ENCODE results near the gene RPS16. TPM values are rescaled to one million over a fixed set of nuclear protein-coding genes. Genes with fewer than 3 reads are reported as not detected.
"Not testable (repeated sequence)": the region's sequence is repeated elsewhere in the genome, so short reads cannot be mapped to it uniquely, and the experiment has no call there.

The RPS16 gene
- total and polyA plus RNA-seq, 2 donors (not counting 1 experiment from before 2014, with no cell fraction given): 3,910 to 6,448 TPM

- Histone ChIP-seq H3K4me2 (replicated peaks; ENCODE audit: low read depth, low read length, poor library complexity, severe bottlenecking) (peak within 1 kb of the TSS; percentile 89), H2AFZ (ENCODE audit: insufficient read depth, low read depth, low read length, poor library complexity, severe bottlenecking) (peak within 1 kb of the TSS; percentile 91), H3K9me3 (ENCODE audit: control extremely low read depth in 1 of 3, control insufficient read depth in 2 of 3, insufficient read depth in 1 of 3, low read length in 2 of 3) (no peaks in the 10 kb centered on the region), H3K4me1 (ENCODE audit: control insufficient read depth in 2 of 2, insufficient read depth in 2 of 2, low read length in 2 of 2) (peaks cover 14 to 21% of the 10 kb centered on the region in 2 donors), H3K4me3 (ENCODE audit: control extremely low read depth in 1 of 5, extremely low read depth in 1 of 5, insufficient read depth in 1 of 5, low read depth in 2 of 5, low read length in 4 of 5) (peak within 1 kb of the TSS; percentile 65 to 95 (median 89)), H4K20me1 (ENCODE audit: control insufficient read depth, insufficient read depth, low read length, poor library complexity, severe bottlenecking) (no peaks in the 10 kb centered on the region), H3K36me3 (replicated peaks in 1 of 2; ENCODE audit: control extremely low read depth in 1 of 2, control insufficient read depth in 1 of 2, extremely low read depth in 1 of 2, insufficient read depth in 2 of 2, low read length in 1 of 2) (peaks cover 4 to 17% of the 10 kb centered on the region in 2 experiments), H3K27ac (ENCODE audit: low read length in 2 of 2) (peak within 1 kb of the TSS; percentile 67 to 84), H3K79me2 (ENCODE audit: control insufficient read depth, insufficient read depth, low read length) (peaks cover 24% of the 10 kb centered on the region), H3K27me3 (replicated peaks in 1 of 4; ENCODE audit: control extremely low read depth in 1 of 4, control insufficient read depth in 3 of 4, insufficient read depth in 4 of 4, low read length in 3 of 4) (no peaks in the 10 kb centered on the region), H3K9ac (ENCODE audit: low read length) (peak within 1 kb of the TSS; percentile 93)
- intact Hi-C loops (cut with micrococcal nuclease): loop anchor here (1.0 to 2.0 kb wide), 4 partner anchors 18 to 68 kb away; partner anchors contain the start of genes DLL3, PLEKHG2 and SUPT5H
- Mint-ChIP-seq H3K9me3 (ENCODE audit: insufficient read depth) (no peaks in the 10 kb centered on the region), H3K27ac (peak within 1 kb of the TSS; percentile 94), H3K27me3 (no peaks in the 10 kb centered on the region), H3K4me1 (peaks cover 25% of the 10 kb centered on the region), H3K4me3 (peak within 1 kb of the TSS; percentile 96)
- DNase-seq (peak; percentile 95), ATAC-seq (ENCODE audit: low read depth) (peak; percentile 99)
- ChIA-PET CTCF (no interaction called here), POLR2A (interaction anchor here (0.6 to 1.2 kb wide), 6 partner anchors 35 to 718 kb away, joined by 3 to 8 read pairs (median 4); partner anchors contain the start of genes RPS16, SAMD4B and SUPT5H)
- TF ChIP-seq EZH2 (IDR thresholded peaks at IDR 0.05; ENCODE audit: borderline replicate concordance, insufficient read depth, low read depth, low read length, poor library complexity, severe bottlenecking): no peak
- under 1% methylated on average over 55 of the region's 62 CpGs for WGBS (ENCODE audit: insufficient coverage)
Observed at GRCh38 chr19:39480337-39481228, 44.8 kb upstream of the RPS16 start, which contains the start of gene TIMM50. TIMM50 (plus strand) TSS chr19:39480838; CDS start chr19:39480854, 16 bp downstream.

GRCh38 chr19:39479916-39480315 is 44.2 kb upstream of the RPS16 start:
- peaks cover 20% of the 10 kb centered on the region for H3K79me2 ChIP-seq (ENCODE audit: control insufficient read depth, insufficient read depth, low read length)
- ChIA-PET POLR2A (interaction anchor here (1.2 kb wide), 2 partner anchors 35 to 44 kb away, joined by 5 to 8 read pairs; partner anchors contain the start of genes RPS16 and SUPT5H), CTCF (no interaction called here)
- H3K4me2 ChIP-seq (replicated peaks; ENCODE audit: low read depth, low read length, poor library complexity, severe bottlenecking): peak overlapping the region; percentile 89
- peak overlapping the region; percentile 91 for H2AFZ ChIP-seq (ENCODE audit: insufficient read depth, low read depth, low read length, poor library complexity, severe bottlenecking)
- Mint-ChIP-seq H3K4me3 (peak overlapping the region; percentile 96), H3K9me3 (ENCODE audit: insufficient read depth) (no peaks in the 10 kb centered on the region), H3K27ac (peak overlapping the region; percentile 94), H3K4me1 (peaks cover 25% of the 10 kb centered on the region), H3K27me3 (no peaks in the 10 kb centered on the region)
- no peak for ATAC-seq (ENCODE audit: low read depth)
- no peaks in the 10 kb centered on the region for H3K9me3 ChIP-seq (ENCODE audit: control extremely low read depth in 1 of 3, control insufficient read depth in 2 of 3, insufficient read depth in 1 of 3, low read length in 2 of 3)
- WGBS (ENCODE audit: insufficient coverage): no CpG with 5 or more reads among the region's 10 CpGs
- H3K4me1 ChIP-seq (ENCODE audit: control insufficient read depth in 2 of 2, insufficient read depth in 2 of 2, low read length in 2 of 2): peaks cover 14 to 21% of the 10 kb centered on the region in 2 donors
- intact Hi-C loops (cut with micrococcal nuclease): loop anchor here (1.0 to 2.0 kb wide), 4 partner anchors 19 to 68 kb away; partner anchors contain the start of genes DLL3, PLEKHG2 and SUPT5H
- peaks cover 2 to 12% of the 10 kb centered on the region in 2 experiments for H3K36me3 ChIP-seq (replicated peaks in 1 of 2; ENCODE audit: control extremely low read depth in 1 of 2, control insufficient read depth in 1 of 2, extremely low read depth in 1 of 2, insufficient read depth in 2 of 2, low read length in 1 of 2)
- H3K27me3 ChIP-seq (replicated peaks in 1 of 4; ENCODE audit: control extremely low read depth in 1 of 4, control insufficient read depth in 3 of 4, insufficient read depth in 4 of 4, low read length in 3 of 4): no peaks in the 10 kb centered on the region
- peak overlapping the region; percentile 93 for H3K9ac ChIP-seq (ENCODE audit: low read length)
- no peaks in the 10 kb centered on the region for H4K20me1 ChIP-seq (ENCODE audit: control insufficient read depth, insufficient read depth, low read length, poor library complexity, severe bottlenecking)
- no peak for TF ChIP-seq EZH2 (IDR thresholded peaks at IDR 0.05; ENCODE audit: borderline replicate concordance, insufficient read depth, low read depth, low read length, poor library complexity, severe bottlenecking)
- no peak for TF ChIP-seq CTCF (IDR thresholded peaks at IDR 0.05)
- H3K4me3 ChIP-seq (ENCODE audit: control extremely low read depth in 1 of 5, extremely low read depth in 1 of 5, insufficient read depth in 1 of 5, low read depth in 2 of 5, low read length in 4 of 5): peak overlapping the region; percentile 65 to 95 (median 89)
- peak overlapping the region in 1 of 2 donors; percentile 84 for H3K27ac ChIP-seq (ENCODE audit: low read length in 2 of 2)
- no peak for DNase-seq

- H3K4me3 ChIP-seq (ENCODE audit: control extremely low read depth in 1 of 5, extremely low read depth in 1 of 5, insufficient read depth in 1 of 5, low read depth in 2 of 5, low read length in 4 of 5); CTCF ChIA-PET; H3K9me3 ChIP-seq (ENCODE audit: control extremely low read depth in 1 of 3, control insufficient read depth in 2 of 3, insufficient read depth in 1 of 3, low read length in 2 of 3); POLR2A ChIA-PET; H2AFZ ChIP-seq (ENCODE audit: insufficient read depth, low read depth, low read length, poor library complexity, severe bottlenecking); H3K9ac ChIP-seq (ENCODE audit: low read length); H3K27me3 Mint-ChIP-seq; H4K20me1 ChIP-seq (ENCODE audit: control insufficient read depth, insufficient read depth, low read length, poor library complexity, severe bottlenecking); H3K4me2 ChIP-seq (replicated peaks; ENCODE audit: low read depth, low read length, poor library complexity, severe bottlenecking); DNase-seq; H3K9me3 Mint-ChIP-seq (ENCODE audit: insufficient read depth); H3K27me3 ChIP-seq (replicated peaks in 1 of 4; ENCODE audit: control extremely low read depth in 1 of 4, control insufficient read depth in 3 of 4, insufficient read depth in 4 of 4, low read length in 3 of 4); ATAC-seq (ENCODE audit: low read depth); intact Hi-C loops (cut with micrococcal nuclease); H3K27ac ChIP-seq (ENCODE audit: low read length in 2 of 2): not testable (repeated sequence)
- WGBS (ENCODE audit: insufficient coverage): 96% methylated on average over 6 of the region's 11 CpGs
- Mint-ChIP-seq H3K4me3 (peak overlapping the region; percentile 96), H3K27ac (peak overlapping the region; percentile 94), H3K4me1 (peaks cover 25% of the 10 kb centered on the region)
- peaks cover 14 to 21% of the 10 kb centered on the region in 2 donors for H3K4me1 ChIP-seq (ENCODE audit: control insufficient read depth in 2 of 2, insufficient read depth in 2 of 2, low read length in 2 of 2)
- peaks cover 2 to 14% of the 10 kb centered on the region in 2 experiments for H3K36me3 ChIP-seq (replicated peaks in 1 of 2; ENCODE audit: control extremely low read depth in 1 of 2, control insufficient read depth in 1 of 2, extremely low read depth in 1 of 2, insufficient read depth in 2 of 2, low read length in 1 of 2)
- peaks cover 15% of the 10 kb centered on the region for H3K79me2 ChIP-seq (ENCODE audit: control insufficient read depth, insufficient read depth, low read length)
Observed at GRCh38 chr19:39479319-39479801, 43.6 kb upstream of the RPS16 start.
